ENCODE data around the gene TNS4.

- TF ChIP-seq EHMT2 (IDR thresholded peaks at IDR 0.05; ENCODE audit: low read depth) (no peak), POLR2A (IDR thresholded peaks at IDR 0.05; ENCODE audit: low read length) (no peak), CTCF (IDR thresholded peaks at IDR 0.05) (no peak), ESRRA (IDR thresholded peaks at IDR 0.05; ENCODE audit: borderline replicate concordance, low read length) (no peak; the same call in 1 of the 2 replicates), RNF2 (IDR thresholded peaks at IDR 0.05; ENCODE audit: borderline replicate concordance, low read depth) (no peak), E2F6 (IDR thresholded peaks at IDR 0.05; ENCODE audit: borderline replicate concordance, low read depth) (no peak), BHLHE40 (IDR thresholded peaks at IDR 0.05; ENCODE audit: low read depth, low read length) (no peak), EP300 (IDR thresholded peaks at IDR 0.05) (no peak)
Observed at GRCh38 chr17:40458851-40459482, 42.5 kb downstream of the TNS4 start.
